Uterine smooth muscle cell (primary cell): Measurements from ENCODE around the gene TTC1. TPM values are rescaled to one million over a fixed set of nuclear protein-coding genes. Genes with fewer than 3 reads are reported as not detected.

Experiments
- total RNA-seq: library from RNA; depleted of rRNA; stranded (reverse); fragments of >200 nt; gene quantifications from 2 replicates; pipeline ENCODE4 v1.2.3, GENCODE V29; 2014

Gene TTC1
- total RNA-seq: 45.9 and 51.5 TPM in 2 replicates

GRCh38 chr5:160008877-160009590 lies at the start of gene TTC1:
Gene TTC1, plus strand, starts transcription at chr5:160009139. Its CDS starts 1,390 bp downstream, at chr5:160010529.

Other genes with a start within 250 kb of the TTC1 start
- under 0.01 TPM in 1 of 2 replicates, not detected in the other for gene ADRA1B, start 92.7 kb upstream of the TTC1 start, total RNA-seq
- 16.3 and 23.0 TPM in 2 replicates for gene PWWP2A, start 110.3 kb downstream of the TTC1 start, total RNA-seq
- not detected in 2 replicates for gene FABP6, start 220.4 kb downstream of the TTC1 start, total RNA-seq